SIG-M5 treated with dmso at 0.1 percent for 504 hours (cell line): Measurements from ENCODE around the gene TUG1.

Experiments used
- DNase-seq: peaks from one replicate; lab custom pipeline; 2025; ENCODE audit not compliant: unreplicated experiment; lab: John Stamatoyannopoulos, UW

The TUG1 gene

GRCh38 chr22:30968924-30969531 is at the start of gene TUG1:
Gene TUG1 (plus strand): TSS chr22:30969265.
- peak; percentile 96 for DNase-seq

- no peak for DNase-seq
Observed at GRCh38 chr22:30919973-30920372, 49.1 kb upstream of the TUG1 start.

- DNase-seq, result peak; percentile 71
Observed at GRCh38 chr22:30920407-30920806, 48.7 kb upstream of the TUG1 start.

GRCh38 chr22:30921108-30921507 is 48.0 kb upstream of the TUG1 start:
- DNase-seq, result no peak

- no peak for DNase-seq
Observed at GRCh38 chr22:30922151-30922611, 46.9 kb upstream of the TUG1 start.

GRCh38 chr22:30923168-30923900 is 45.7 kb upstream of the TUG1 start:
- no peak for DNase-seq

GRCh38 chr22:30925667-30926066 is 43.4 kb upstream of the TUG1 start:
- no peak for DNase-seq

GRCh38 chr22:30926706-30927105 is 42.4 kb upstream of the TUG1 start:
- DNase-seq, result no peak

GRCh38 chr22:30927806-30928205 is 41.3 kb upstream of the TUG1 start:
- DNase-seq, result no peak

GRCh38 chr22:30928401-30928800 is 40.7 kb upstream of the TUG1 start:
- DNase-seq, result no peak

GRCh38 chr22:30930228-30930627 is 38.8 kb upstream of the TUG1 start:
- no peak for DNase-seq

GRCh38 chr22:30931541-30932300 is 37.3 kb upstream of the TUG1 start:
- no peak for DNase-seq

GRCh38 chr22:30932661-30933060 is 36.4 kb upstream of the TUG1 start:
- DNase-seq, result no peak

- DNase-seq, result no peak
Observed at GRCh38 chr22:30933457-30933856, 35.6 kb upstream of the TUG1 start.

- DNase-seq, result no peak
Observed at GRCh38 chr22:30934053-30934452, 35.0 kb upstream of the TUG1 start.

- no peak for DNase-seq
Observed at GRCh38 chr22:30940685-30941362, 28.2 kb upstream of the TUG1 start.

- no peak for DNase-seq
Observed at GRCh38 chr22:30941363-30941740, 27.7 kb upstream of the TUG1 start.

GRCh38 chr22:30943368-30943767 is 25.7 kb upstream of the TUG1 start:
- no peak for DNase-seq

GRCh38 chr22:30944986-30945385 is 24.1 kb upstream of the TUG1 start:
- no peak for DNase-seq

GRCh38 chr22:30945653-30946052 is 23.4 kb upstream of the TUG1 start:
- no peak for DNase-seq

GRCh38 chr22:30946354-30946753 is 22.7 kb upstream of the TUG1 start:
- DNase-seq, result no peak
